CD4-positive, alpha-beta T cell treated with Interferon gamma for 1 hour (primary cell): ENCODE data around the gene MYH14.
"Not testable (repeated sequence)": the region's sequence is repeated elsewhere in the genome, so short reads cannot be mapped to it uniquely, and the experiment has no call there.

Source experiments
- DNase-seq: peaks from one replicate; pipeline ENCODE4 v3.0.0-alpha.2; 2020

Gene MYH14

GRCh38 chr19:50230379-50231351 is 27.2 kb downstream of the MYH14 start:
- no peak for DNase-seq

DNA sequence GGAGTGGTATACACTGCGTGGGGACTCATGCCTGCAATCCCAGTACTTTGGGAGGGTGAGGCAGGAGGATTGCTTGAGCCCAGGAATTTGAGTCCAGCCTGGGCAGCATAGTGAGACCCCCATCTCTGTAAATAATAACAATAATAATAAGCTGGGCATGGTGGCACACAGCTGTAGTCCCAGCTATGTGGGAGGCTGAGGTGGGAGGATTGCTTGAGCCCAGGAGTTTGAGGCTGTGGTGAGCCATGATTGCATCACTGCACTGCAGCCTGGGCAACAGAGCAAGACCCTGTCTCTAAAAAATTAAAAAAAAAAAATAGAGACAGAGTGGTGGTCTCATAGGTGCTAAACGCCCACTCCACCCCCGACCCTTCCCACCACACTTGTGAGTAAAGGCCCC is 28.0 kb downstream of the MYH14 start:
- not testable (repeated sequence) for DNase-seq

GRCh38 chr19:50231821-50232220 is 28.4 kb downstream of the MYH14 start:
- no peak for DNase-seq

- no peak for DNase-seq
Measured at GRCh38 chr19:50232600-50232999, 29.2 kb downstream of the MYH14 start.

DNA sequence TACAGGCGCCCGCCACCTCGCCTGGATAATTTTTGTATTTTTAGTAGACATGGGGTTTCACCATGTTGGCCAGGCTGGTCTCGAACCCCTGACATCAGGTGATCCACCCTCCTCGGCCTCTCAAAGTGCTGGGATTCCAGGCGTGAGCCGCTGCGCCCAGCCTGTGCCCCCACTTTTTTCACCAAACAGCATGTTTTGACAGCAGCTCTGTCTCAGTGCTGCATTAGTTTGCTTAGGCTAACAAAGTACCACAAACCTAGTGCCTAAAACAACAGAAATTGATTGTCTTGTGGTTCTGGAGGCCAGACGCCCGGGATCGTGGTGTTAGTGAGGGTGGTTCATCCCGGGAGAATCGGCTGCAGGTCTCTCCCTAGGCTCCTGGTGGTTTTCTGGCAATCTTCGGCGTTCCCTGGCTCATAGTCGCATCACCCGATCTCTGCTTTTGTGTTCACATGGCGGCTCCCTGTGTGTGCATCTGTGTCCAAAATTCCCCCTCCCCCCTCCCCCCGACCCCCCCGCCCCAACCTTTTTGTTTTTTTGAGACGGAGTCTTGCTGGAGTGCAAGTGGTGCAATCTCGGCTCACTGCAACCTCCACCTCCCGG is 30.0 kb downstream of the MYH14 start:
- no peak for DNase-seq

DNA sequence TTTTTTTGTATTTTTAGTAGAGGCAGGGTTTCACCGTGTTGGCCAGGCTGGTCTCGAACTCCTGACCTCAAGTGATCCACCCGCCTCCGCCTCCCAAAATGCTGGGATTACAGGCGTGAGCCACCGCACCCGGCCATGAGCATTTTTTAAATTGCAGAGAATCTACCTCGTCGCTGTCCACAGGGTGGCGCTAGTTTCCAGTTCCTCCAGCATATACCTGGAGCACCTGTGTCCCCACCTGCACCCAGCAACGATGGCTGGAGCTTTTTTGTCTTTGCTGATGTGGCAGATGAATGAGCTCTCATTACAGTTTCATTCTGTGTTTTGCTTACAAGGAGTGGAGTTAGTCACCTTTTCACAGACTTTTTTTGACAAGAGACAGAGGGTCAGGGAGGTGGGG is 34.1 kb downstream of the MYH14 start:
- DNase-seq, result not testable (repeated sequence)

DNA sequence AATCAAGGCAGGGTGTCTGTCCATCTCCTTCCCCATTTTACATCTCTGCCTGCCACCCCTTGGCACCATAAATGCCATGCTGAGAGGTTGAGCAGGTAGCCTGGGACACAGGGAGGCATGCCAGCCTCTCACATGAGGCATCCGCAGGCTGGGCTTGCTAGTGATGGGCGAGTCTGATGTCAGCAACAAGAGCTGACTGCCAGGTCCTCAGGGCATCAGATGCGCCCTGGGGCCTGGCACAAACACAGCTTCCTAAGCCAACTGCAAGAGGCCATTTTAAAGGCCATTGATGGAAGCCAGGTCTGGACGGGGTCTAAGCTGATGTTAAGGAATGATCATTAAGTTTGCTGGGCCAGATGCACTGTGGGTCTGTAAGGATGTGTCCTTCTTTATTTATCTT is 34.6 kb downstream of the MYH14 start:
- no peak for DNase-seq

GRCh38 chr19:50239921-50240590 is 36.6 kb downstream of the MYH14 start:
- no peak for DNase-seq

DNA sequence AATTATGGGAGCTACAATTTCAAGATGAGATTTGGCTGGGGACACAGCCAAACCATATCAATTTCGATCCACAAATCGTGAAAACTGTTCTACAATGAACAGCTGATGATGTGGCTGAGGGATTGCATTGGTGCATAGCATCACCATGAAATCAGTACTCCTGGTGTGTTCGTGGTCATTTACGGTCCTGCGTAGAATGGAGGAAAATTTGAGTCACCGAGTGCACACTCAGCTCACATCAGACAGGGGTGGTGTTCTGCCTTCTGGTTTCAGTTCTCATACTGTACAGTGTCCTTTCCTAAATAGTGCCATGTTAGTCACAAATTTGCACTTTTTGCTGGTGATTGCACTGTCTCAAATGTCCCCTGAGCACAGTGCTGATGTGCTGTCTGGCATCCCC is 39.2 kb downstream of the MYH14 start:
- DNase-seq, result no peak

DNA sequence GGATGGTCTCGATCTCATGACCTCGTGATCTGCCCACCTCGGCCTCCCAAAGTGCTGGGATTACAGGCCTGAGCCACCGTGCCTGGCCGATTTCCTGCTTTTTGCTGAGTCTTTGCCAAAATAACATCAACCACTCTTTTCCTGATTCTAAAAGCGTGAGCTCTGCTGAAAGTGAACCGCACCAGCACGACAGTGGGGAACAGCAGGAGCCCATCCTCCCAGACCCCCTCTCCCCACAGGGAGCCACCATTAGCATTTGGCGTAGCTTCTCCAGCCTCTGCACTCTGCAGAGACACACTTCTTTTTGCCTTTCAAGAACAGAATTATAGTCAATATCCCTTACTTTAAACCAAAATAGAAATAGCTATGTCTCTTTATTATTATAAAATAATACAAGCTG is 41.3 kb downstream of the MYH14 start:
- no peak for DNase-seq

DNA sequence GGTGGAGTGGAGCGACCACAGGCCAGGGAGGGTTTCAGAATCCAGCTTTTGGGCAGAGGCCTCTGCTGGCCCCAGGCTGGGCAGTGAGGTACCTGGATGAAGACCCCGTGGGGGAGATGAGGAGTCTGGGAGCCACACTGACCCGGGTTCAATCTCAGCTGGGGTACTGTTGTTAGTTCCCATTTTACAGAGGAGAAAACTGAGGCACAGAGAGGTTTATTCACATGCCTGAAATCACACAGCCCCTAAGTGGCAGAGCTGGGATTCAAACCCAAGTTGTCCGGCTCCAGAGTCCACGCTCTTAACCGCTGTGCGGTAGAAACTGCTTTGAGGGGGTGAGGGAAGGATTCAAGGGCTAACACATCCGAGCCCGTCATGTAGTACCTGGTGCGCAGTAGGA is 45.0 kb downstream of the MYH14 start:
- DNase-seq, result no peak

- no peak for DNase-seq
Measured at GRCh38 chr19:50248826-50249225, 45.4 kb downstream of the MYH14 start.

DNA sequence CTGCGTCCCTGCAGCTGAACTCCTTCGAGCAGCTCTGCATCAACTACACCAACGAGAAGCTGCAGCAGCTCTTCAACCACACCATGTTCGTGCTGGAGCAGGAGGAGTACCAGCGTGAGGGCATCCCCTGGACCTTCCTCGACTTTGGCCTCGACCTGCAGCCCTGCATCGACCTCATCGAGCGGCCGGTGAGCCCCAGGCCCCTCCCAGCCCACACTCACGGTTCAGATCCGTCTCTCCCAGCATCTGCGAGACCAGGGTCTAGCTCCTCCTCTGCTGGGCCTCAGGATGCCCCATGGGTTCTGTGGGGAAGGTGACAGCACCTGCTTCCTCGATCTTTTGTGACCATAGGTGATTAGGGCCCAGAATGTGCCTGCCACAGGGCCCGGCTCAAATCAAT is 46.2 kb downstream of the MYH14 start:
- no peak for DNase-seq

DNA sequence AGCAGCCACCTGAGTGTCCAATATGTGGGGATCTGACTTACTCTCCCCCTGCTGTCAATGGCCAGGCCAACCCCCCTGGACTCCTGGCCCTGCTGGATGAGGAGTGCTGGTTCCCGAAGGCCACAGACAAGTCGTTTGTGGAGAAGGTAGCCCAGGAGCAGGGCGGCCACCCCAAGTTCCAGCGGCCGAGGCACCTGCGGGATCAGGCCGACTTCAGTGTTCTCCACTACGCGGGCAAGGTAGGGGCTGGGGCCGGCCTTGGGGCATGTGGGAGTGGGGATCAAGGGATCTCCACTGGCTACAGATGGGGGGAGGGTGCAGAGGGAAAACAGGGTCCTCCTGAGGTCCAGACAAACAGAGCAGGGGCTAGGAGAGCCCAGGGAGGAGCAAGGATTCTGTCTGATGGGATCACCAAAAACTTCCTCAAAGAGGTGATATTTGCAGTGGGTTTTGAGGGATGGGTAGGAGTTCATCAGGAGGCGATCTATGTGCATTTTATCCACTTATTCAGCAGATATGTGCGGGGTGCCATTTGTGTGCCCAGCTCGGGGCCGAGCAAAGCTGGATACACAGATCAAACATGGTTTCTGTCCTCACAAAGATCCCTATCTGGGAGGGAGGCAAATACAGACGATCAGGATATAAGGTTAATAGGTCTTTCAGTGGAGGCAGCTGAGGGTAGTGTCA is 47.2 kb downstream of the MYH14 start:
- no peak for DNase-seq

- DNase-seq, result no peak
Measured at GRCh38 chr19:50252111-50252886, 48.9 kb downstream of the MYH14 start.

DNA sequence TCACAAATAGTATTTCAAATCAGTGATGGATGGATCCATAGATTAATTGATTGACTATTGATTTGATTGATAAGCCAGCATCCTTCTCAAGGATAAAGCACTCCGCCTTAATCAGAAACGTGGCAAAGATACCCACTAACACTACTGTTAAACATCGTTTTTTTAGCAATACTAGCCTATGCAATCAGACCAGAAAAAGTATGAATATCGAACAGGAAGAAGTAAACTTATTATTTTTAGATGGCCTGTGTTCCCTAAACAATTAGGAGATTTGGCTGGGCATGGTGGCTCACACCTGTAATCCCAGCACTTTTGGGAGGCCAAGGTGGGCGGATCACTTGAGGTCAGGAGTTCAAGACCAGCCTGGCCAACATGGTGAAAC is 49.5 kb downstream of the MYH14 start:
- DNase-seq, result no peak

DNA sequence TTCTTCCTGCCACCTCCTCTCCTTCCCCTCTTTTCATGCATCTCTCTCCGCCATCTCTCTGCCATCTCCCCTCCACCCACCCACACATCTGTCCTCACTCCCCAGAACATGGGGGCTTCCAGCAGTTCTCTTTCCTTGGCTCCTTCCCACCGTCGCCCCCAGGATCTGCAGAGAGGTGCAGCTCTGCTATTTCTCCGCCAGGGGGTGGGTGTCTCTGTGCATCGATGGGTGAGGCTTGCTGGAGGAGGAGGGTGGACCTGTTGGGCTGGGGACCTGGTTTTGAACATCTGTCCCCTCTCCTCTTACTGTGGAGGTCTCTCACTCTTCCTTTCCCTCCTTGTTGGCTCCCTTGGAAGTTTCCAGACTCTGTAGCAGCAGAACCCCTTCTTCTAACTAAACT is 51.7 kb downstream of the MYH14 start:
- no peak for DNase-seq

DNA sequence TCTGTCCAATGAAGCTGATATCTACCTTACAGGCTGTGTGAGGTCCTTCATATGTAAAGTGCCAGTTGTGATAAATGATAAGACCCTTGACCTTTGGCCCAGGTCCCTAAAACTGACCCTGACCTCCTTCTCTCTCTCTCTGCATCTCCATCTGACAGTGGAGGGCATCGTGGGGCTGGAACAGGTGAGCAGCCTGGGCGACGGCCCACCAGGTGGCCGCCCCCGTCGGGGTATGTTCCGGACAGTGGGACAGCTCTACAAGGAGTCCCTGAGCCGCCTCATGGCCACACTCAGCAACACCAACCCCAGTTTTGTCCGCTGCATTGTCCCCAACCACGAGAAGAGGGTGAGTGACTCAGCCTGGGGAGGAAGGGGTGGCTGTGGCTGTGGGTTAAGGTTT is 53.7 kb downstream of the MYH14 start:
- DNase-seq, result no peak

GRCh38 chr19:50258918-50259372 is 55.5 kb downstream of the MYH14 start:
- DNase-seq, result no peak

GRCh38 chr19:50261446-50261970 is 58.1 kb downstream of the MYH14 start:
- DNase-seq, result no peak

GRCh38 chr19:50263176-50263575 is 59.8 kb downstream of the MYH14 start:
- no peak for DNase-seq
